ENCODE results near the gene TMTC2.

TMTC2 gene

GRCh38 chr12:82896979-82897378 lies 210.3 kb downstream of the TMTC2 start:
- peak; percentile 61 for DNase-seq

- DNase-seq: no peak
Measured at GRCh38 chr12:82898441-82898840, 211.7 kb downstream of the TMTC2 start.

GRCh38 chr12:82904219-82904790 lies 217.6 kb downstream of the TMTC2 start:
- DNase-seq: no peak

GRCh38 chr12:82910246-82910893 lies 223.7 kb downstream of the TMTC2 start:
- no peak for DNase-seq

- peak; percentile 73 for DNase-seq
Measured at GRCh38 chr12:82912406-82912805, 225.7 kb downstream of the TMTC2 start.

- DNase-seq: no peak
Measured at GRCh38 chr12:82919388-82920054, 232.8 kb downstream of the TMTC2 start.

GRCh38 chr12:82923935-82924334 lies 237.2 kb downstream of the TMTC2 start:
- DNase-seq: no peak

GRCh38 chr12:82926630-82927029 lies 239.9 kb downstream of the TMTC2 start:
- no peak for DNase-seq

GRCh38 chr12:82930301-82930700 lies 243.6 kb downstream of the TMTC2 start:
- DNase-seq: no peak

GRCh38 chr12:82931349-82932116 lies 244.8 kb downstream of the TMTC2 start:
- no peak for DNase-seq

GRCh38 chr12:82937151-82937550 lies 250.4 kb downstream of the TMTC2 start:
- DNase-seq: no peak

- no peak for DNase-seq
Measured at GRCh38 chr12:82942521-82942920, 255.8 kb downstream of the TMTC2 start.

- DNase-seq: no peak
Measured at GRCh38 chr12:82942991-82943401, 256.3 kb downstream of the TMTC2 start.

GRCh38 chr12:82948491-82948890 lies 261.8 kb downstream of the TMTC2 start:
- DNase-seq: no peak

GRCh38 chr12:82950356-82950755 lies 263.6 kb downstream of the TMTC2 start:
- no peak for DNase-seq

GRCh38 chr12:82952946-82953345 lies 266.2 kb downstream of the TMTC2 start:
- no peak for DNase-seq

GRCh38 chr12:82953397-82953796 lies 266.7 kb downstream of the TMTC2 start:
- no peak for DNase-seq

- no peak for DNase-seq
Measured at GRCh38 chr12:82954064-82954463, 267.4 kb downstream of the TMTC2 start.

GRCh38 chr12:82954572-82954971 lies 267.9 kb downstream of the TMTC2 start:
- DNase-seq: no peak

- DNase-seq: no peak
Measured at GRCh38 chr12:82955043-82955442, 268.3 kb downstream of the TMTC2 start.

GRCh38 chr12:82958966-82959365 lies 272.3 kb downstream of the TMTC2 start:
- no peak for DNase-seq

- no peak for DNase-seq
Measured at GRCh38 chr12:82959821-82960220, 273.1 kb downstream of the TMTC2 start.

- no peak for DNase-seq
Measured at GRCh38 chr12:82961835-82962234, 275.1 kb downstream of the TMTC2 start.

GRCh38 chr12:82963956-82964355 lies 277.2 kb downstream of the TMTC2 start:
- DNase-seq: no peak

All from NCI-H226 (cell line).